ENCODE measurements around the gene MED7. TPM values are rescaled to one million over a fixed set of nuclear protein-coding genes. Genes with fewer than 3 reads are reported as not detected.

The MED7 gene
- total RNA-seq, 1 experiment from 2014 or later = 14.7 TPM

- Mint-ChIP-seq H3K4me1 (ENCODE audit: insufficient read depth, unreplicated experiment) (peaks cover 6% of the 10 kb centered on the region), H3K36me3 (ENCODE audit: insufficient read depth, unreplicated experiment) (no peaks in the 10 kb centered on the region), H3K9me3 (ENCODE audit: unreplicated experiment) (no peaks in the 10 kb centered on the region), H3K4me3 (ENCODE audit: unreplicated experiment) (no peak overlapping the region), H3K27ac (ENCODE audit: low read depth, unreplicated experiment) (no peak overlapping the region), H3K27me3 (ENCODE audit: insufficient read depth, unreplicated experiment) (no peaks in the 10 kb centered on the region)
- POLR2A ChIA-PET = interaction anchor here (0.6 to 0.7 kb wide), 2 partner anchors 14 to 646 kb away, joined by 4 read pairs; no protein-coding TSS in a partner anchor
- no TSS peak for BruUV-seq (replicated peaks)
- peak; percentile 81 for DNase-seq (ENCODE audit: unreplicated experiment)
- intact Hi-C loops (cut with micrococcal nuclease) = loop anchor here (1.0 to 5.0 kb wide), 5 partner anchors 104 to 594 kb away; partner anchors contain the start of gene LSM11
- CTCF ChIA-PET = interaction anchor here (0.5 to 4.5 kb wide), 54 partner anchors 8 to 1205 kb away, joined by 3 to 56 read pairs (median 5); partner anchors contain the start of gene LSM11
- peak; percentile 90 for TF ChIP-seq CTCF (IDR thresholded peaks at IDR 0.05; ENCODE audit: unreplicated experiment)
Observed at GRCh38 chr5:157148734-157149615, 6.3 kb upstream of the MED7 start.

GRCh38 chr5:157143127-157143971, 684 bp upstream of the MED7 start:
- H3K36me3 Mint-ChIP-seq (ENCODE audit: insufficient read depth, unreplicated experiment) = peaks cover 14% of the 10 kb centered on the region
- no peak for TF ChIP-seq CTCF (IDR thresholded peaks at IDR 0.05; ENCODE audit: unreplicated experiment)
- peak overlapping the region; percentile 94 for H3K27ac Mint-ChIP-seq (ENCODE audit: low read depth, unreplicated experiment)
- peak; percentile 38 for DNase-seq (ENCODE audit: unreplicated experiment)
- H3K9me3 Mint-ChIP-seq (ENCODE audit: unreplicated experiment) = no peaks in the 10 kb centered on the region
- no peaks in the 10 kb centered on the region for H3K27me3 Mint-ChIP-seq (ENCODE audit: insufficient read depth, unreplicated experiment)
- POLR2A ChIA-PET = interaction anchor here (0.5 to 3.2 kb wide), 32 partner anchors 9 to 1835 kb away, joined by 3 to 19 read pairs (median 4); partner anchors contain the start of genes CYFIP2 and THG1L
- peak overlapping the region; percentile 83 for H3K4me3 Mint-ChIP-seq (ENCODE audit: unreplicated experiment)
- peaks cover 7% of the 10 kb centered on the region for H3K4me1 Mint-ChIP-seq (ENCODE audit: insufficient read depth, unreplicated experiment)
- CTCF ChIA-PET = interaction anchor here (0.5 to 2.8 kb wide), 8 partner anchors 10 to 1987 kb away, joined by 3 to 22 read pairs (median 4); no protein-coding TSS in a partner anchor
- TSS peak; percentile 99 for BruUV-seq (replicated peaks)
- intact Hi-C loops (cut with micrococcal nuclease) = no loop called here

GRCh38 chr5:157137691-157138090, 5.0 kb downstream of the MED7 start:
- Mint-ChIP-seq H3K4me3 (ENCODE audit: unreplicated experiment) (no peak overlapping the region), H3K27me3 (ENCODE audit: insufficient read depth, unreplicated experiment) (no peaks in the 10 kb centered on the region), H3K9me3 (ENCODE audit: unreplicated experiment) (no peaks in the 10 kb centered on the region), H3K27ac (ENCODE audit: low read depth, unreplicated experiment) (no peak overlapping the region), H3K4me1 (ENCODE audit: insufficient read depth, unreplicated experiment) (peaks cover 7% of the 10 kb centered on the region), H3K36me3 (ENCODE audit: insufficient read depth, unreplicated experiment) (peaks cover 37% of the 10 kb centered on the region)
- TF ChIP-seq CTCF (IDR thresholded peaks at IDR 0.05; ENCODE audit: unreplicated experiment) = no peak
- CTCF ChIA-PET = interaction anchor here (0.6 to 3.0 kb wide), 4 partner anchors 11 to 1897 kb away, joined by 3 to 16 read pairs (median 4); no protein-coding TSS in a partner anchor
- intact Hi-C loops (cut with micrococcal nuclease) = loop anchor here (10.0 kb wide), 1 partner anchor 743 kb away; no protein-coding TSS in a partner anchor
- DNase-seq (ENCODE audit: unreplicated experiment) = peak; percentile 65
- BruUV-seq (replicated peaks) = no TSS peak
- POLR2A ChIA-PET = interaction anchor here (0.6 kb wide), 1 partner anchor 1062 kb away, joined by 3 read pairs; no protein-coding TSS in a partner anchor
